A673 (cell line): Measurements from ENCODE around the gene PTPN11.

Source experiments
- CTCF ChIP-seq: fragments of 300-800, 200-600 bp; sonication (generic); conservative IDR thresholded peaks from 2 replicates; pipeline ENCODE4 v1.5.1; 2017; ENCODE audit warnings: low read depth, mild to moderate bottlenecking, antibody characterized with exemption, low read length, moderate library complexity, mixed read lengths
- EZH2 ChIP-seq: fragments of 200-600 bp; sonication (generic); IDR thresholded peaks from 2 replicates; pipeline ENCODE4 v1.6.1; 2017; ENCODE audit warnings: borderline replicate concordance, low read depth, mild to moderate bottlenecking, mixed read lengths, antibody characterized with exemption, low read length; ENCODE audit not compliant: poor library complexity, severe bottlenecking

GRCh38 chr12:112535017-112535416, 116.3 kb downstream of the PTPN11 start:
- TF ChIP-seq EZH2 (no peak), CTCF (no peak)
